Transverse colon (tissue), 4 donors: Measurements from ENCODE around the gene PLPP3. TPM values are rescaled to one million over a fixed set of nuclear protein-coding genes. Genes with fewer than 3 reads are reported as not detected.

ENCODE experiments used
- DNase-seq: peaks from one replicate; pipeline ENCODE4 v3.0.0-alpha.2; 2019
- H3K27ac ChIP-seq, 4 donors: fragments of 200-600 bp; sonication (generic); 2 replicates each; pipeline ENCODE4 v1.5.1; 2016 to 2018; ENCODE audit warnings: inconsistent platforms in 4 of 4
- H3K27me3 ChIP-seq: fragments of 200-600 bp; sonication (generic); 2 replicates; pipeline ENCODE4 v1.5.1; 2017; ENCODE audit warnings: inconsistent platforms
- H3K36me3 ChIP-seq, 4 donors: fragments of 200-600 bp; sonication (generic); 2 replicates each; pipeline ENCODE4 v1.5.1; 2017 to 2019; ENCODE audit warnings: inconsistent platforms in 4 of 4
- H3K4me1 ChIP-seq, 4 donors: fragments of 200-600 bp; sonication (generic); 2 replicates each; pipeline ENCODE4 v1.5.1; 2017 to 2020; ENCODE audit warnings: inconsistent platforms in 4 of 4
- H3K4me3 ChIP-seq, 4 donors: fragments of 200-600 bp; sonication (generic); 1 replicate in 1 of 4; 2 replicates in 3 of 4; pipeline versions ENCODE4 v1.5.1 to v1.6.1; 2017 to 2019; ENCODE audit warnings: inconsistent platforms in 4 of 4
- H3K9me3 ChIP-seq, 2 donors: fragments of 200-600 bp; sonication (generic); 2 replicates each; pipeline ENCODE4 v1.5.1; 2017 to 2019; ENCODE audit warnings: inconsistent platforms in 2 of 2
- EP300 ChIP-seq: sonication (generic); formaldehyde crosslinking; IDR thresholded peaks from one replicate; pipeline ENCODE4 v1.6.1; 2017; ENCODE audit warnings: antibody characterized with exemption, low read depth
- POLR2A ChIP-seq: fragments of 450-650 bp; IDR thresholded peaks from one replicate; pipeline ENCODE4 v1.6.1; 2016; ENCODE audit warnings: antibody characterized with exemption, mild to moderate bottlenecking, moderate library complexity
- POLR2AphosphoS5 ChIP-seq, 3 donors: sonication (generic); formaldehyde crosslinking; IDR thresholded peaks; one replicate each; pipeline ENCODE4 v1.6.1; 2016; ENCODE audit warnings: antibody characterized with exemption in 3 of 3
- WGBS, 2 donors: methylation state at CpG; one replicate each; pipeline ENCODE4 v1.1.5; 2018; ENCODE audit warnings: low coverage in 1 of 2; 5-methylcytosine and 5-hydroxymethylcytosine counted together
- in situ Hi-C, 4 donors: fragments of 200-750 bp; cut with MboI; loops; one replicate each; pipeline versions ENCODE4 v1.15.0 to v1.15.1; 2017; ENCODE audit warnings: low sequenced_read_pairs in 3 of 4, low pct_ligation_motif_present in 1 of 4, low pct_unique_long_range_greater_than_20kb in 1 of 4
- intact Hi-C: fragments of 100-400 bp; cut with DNase I; formaldehyde crosslinking; loops from one replicate; pipeline ENCODE4 v1.15.1; 2023; ENCODE audit warnings: low total_unique reads
- total RNA-seq, 4 donors: library from RNA; depleted of rRNA; stranded (reverse); fragments of >200 nt; gene quantifications; one replicate each; pipeline ENCODE4 v1.1.0, GENCODE V29; 2016
- TF ChIP-seq, protein P1 (sequence below), 5 experiments: fragments of 200-600 bp in 3 of 5; fragments of 450-650 bp in 2 of 5; sonication (generic) in 3 of 5; IDR thresholded peaks; 1 replicate in 2 of 5; 2 replicates in 3 of 5; pipeline ENCODE4 v1.5.1; 2016 to 2017; ENCODE audit warnings: antibody characterized with exemption in 5 of 5, inconsistent platforms in 3 of 5, mild to moderate bottlenecking in 2 of 5, moderate library complexity in 1 of 5

Gene PLPP3
- total RNA-seq, 4 donors from 2014 or later = 51.2 to 75.1 (median 63.3) TPM

DNA sequence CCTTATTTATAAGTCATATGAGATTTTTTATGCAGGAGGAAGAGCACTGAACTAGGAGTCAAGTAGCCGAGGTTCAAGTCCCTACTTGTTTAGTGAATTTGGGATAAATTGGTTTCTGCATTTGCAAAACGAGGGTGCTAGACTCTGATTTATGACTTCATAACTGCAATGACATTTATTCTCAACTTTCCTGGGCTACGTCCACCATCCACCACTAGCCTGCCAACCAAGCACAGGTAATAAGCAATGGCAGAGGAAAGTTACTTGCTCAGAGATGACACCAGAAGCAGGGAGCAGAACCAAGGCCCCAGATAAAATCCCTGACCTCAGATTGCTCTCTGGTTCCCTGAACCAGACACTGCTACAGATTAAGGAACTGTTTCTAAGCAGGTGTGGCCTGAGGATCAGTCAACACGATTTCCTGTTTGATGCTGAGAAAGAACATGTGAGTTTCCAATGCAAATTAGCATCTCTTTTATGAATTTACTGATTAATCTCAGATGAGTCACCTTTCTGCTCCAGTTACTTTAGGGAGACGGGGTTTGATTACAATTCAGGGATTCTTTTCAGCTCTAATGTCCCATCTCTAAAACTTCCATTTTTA, 52.7 kb downstream of the PLPP3 start:
- Histone ChIP-seq H3K27ac (peak overlapping the region; percentile 13 to 51 (median 27)), H3K4me1 (peaks cover 26 to 41% (median 37%) of the 10 kb centered on the region in 4 donors), H3K27me3 (no peaks in the 10 kb centered on the region), H3K9me3 (no peaks in the 10 kb centered on the region), H3K36me3 (peaks cover 0 to 9% (median 0%) of the 10 kb centered on the region in 4 donors), H3K4me3 (no peak overlapping the region)
- DNase-seq = peak; percentile 21
- in situ Hi-C loops = no loop called here
- intact Hi-C loops = no loop called here
- TF ChIP-seq, protein P1, sequence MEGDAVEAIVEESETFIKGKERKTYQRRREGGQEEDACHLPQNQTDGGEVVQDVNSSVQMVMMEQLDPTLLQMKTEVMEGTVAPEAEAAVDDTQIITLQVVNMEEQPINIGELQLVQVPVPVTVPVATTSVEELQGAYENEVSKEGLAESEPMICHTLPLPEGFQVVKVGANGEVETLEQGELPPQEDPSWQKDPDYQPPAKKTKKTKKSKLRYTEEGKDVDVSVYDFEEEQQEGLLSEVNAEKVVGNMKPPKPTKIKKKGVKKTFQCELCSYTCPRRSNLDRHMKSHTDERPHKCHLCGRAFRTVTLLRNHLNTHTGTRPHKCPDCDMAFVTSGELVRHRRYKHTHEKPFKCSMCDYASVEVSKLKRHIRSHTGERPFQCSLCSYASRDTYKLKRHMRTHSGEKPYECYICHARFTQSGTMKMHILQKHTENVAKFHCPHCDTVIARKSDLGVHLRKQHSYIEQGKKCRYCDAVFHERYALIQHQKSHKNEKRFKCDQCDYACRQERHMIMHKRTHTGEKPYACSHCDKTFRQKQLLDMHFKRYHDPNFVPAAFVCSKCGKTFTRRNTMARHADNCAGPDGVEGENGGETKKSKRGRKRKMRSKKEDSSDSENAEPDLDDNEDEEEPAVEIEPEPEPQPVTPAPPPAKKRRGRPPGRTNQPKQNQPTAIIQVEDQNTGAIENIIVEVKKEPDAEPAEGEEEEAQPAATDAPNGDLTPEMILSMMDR (IDR thresholded peaks at IDR 0.05) = no peak
- no peak for TF ChIP-seq POLR2A
- no peak for TF ChIP-seq POLR2AphosphoS5 (IDR thresholded peaks at IDR 0.05)
- TF ChIP-seq EP300 = no peak
- 16 to 21% methylated on average over 4 to 5 of the region's 5 CpGs for WGBS, 2 donors

DNA sequence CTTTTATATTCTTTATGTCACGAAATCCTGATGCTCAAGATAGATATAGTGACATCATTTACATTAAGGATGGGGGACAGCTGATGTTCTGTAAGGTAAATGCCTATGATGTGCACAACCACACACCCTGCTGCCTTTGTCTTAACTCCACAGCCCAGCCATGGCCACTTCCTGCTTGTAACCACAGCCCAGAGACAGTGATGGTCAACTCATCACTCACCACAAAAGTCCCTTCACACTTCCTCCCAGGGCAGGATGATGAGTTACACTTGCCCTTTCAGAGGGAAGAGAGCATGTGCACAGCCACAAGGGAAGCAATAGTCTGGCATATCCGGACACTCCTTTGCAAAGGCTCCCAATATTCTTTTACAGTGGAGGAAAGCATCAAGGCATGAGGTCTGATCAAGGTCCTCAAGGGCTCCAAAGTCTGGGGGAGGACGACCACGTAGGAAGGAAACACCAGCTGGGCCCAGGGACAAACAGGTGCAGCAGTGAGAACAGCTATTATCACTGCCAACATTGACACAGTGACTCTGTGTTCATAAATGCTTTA, 53.8 kb downstream of the PLPP3 start:
- H3K9me3 ChIP-seq = no peaks in the 10 kb centered on the region
- peak overlapping the region in 2 of 4 donors; percentile 1 to 51 for H3K27ac ChIP-seq
- peak; percentile 27 for DNase-seq
- H3K4me3 ChIP-seq = no peak overlapping the region
- no peaks in the 10 kb centered on the region for H3K27me3 ChIP-seq
- peaks cover 0 to 9% (median 0%) of the 10 kb centered on the region in 4 donors for H3K36me3 ChIP-seq
- in situ Hi-C loops (no loop called here), intact Hi-C loops (no loop called here)
- 29% methylated on average over 4 of the region's 4 CpGs; no CpG with 5 or more reads in 1 of the 2 donors for WGBS, 2 donors
- TF ChIP-seq POLR2AphosphoS5 (IDR thresholded peaks at IDR 0.05) (no peak), EP300 (no peak), POLR2A (no peak)
- TF ChIP-seq, protein P1 (IDR thresholded peaks at IDR 0.05) = no peak
- H3K4me1 ChIP-seq = peaks cover 26 to 41% (median 37%) of the 10 kb centered on the region in 4 donors

DNA sequence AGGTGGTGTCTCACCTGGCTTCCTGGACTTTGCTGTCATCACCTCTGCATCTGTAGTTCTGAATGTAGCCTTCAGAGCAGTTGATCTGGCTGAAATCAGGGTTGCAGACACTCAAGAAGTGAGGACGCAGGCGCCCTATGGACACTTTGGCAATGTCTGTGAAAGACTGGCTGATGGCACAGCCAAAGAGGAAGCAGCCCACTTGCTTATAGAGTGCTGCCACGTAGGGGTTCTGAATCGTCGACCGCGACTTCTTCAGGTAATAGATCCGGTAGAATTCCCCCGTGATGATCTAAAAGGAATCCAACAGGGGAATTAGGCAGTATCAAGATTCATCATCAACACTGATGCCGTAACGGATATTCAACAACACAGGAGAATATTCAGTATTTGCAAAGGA, 55.1 kb downstream of the PLPP3 start:
- no peak for DNase-seq
- 72 to 87% methylated on average over 4 to 11 of the region's 11 CpGs for WGBS, 2 donors
- intact Hi-C loops = no loop called here
- Histone ChIP-seq H3K36me3 (peaks cover 0 to 9% (median 0%) of the 10 kb centered on the region in 4 donors), H3K4me3 (no peak overlapping the region), H3K27me3 (no peaks in the 10 kb centered on the region), H3K9me3 (no peaks in the 10 kb centered on the region), H3K4me1 (peaks cover 26 to 41% (median 36%) of the 10 kb centered on the region in 4 donors), H3K27ac (no peak overlapping the region)
- in situ Hi-C loops = no loop called here
- TF ChIP-seq POLR2AphosphoS5 (IDR thresholded peaks at IDR 0.05) (no peak), POLR2A (no peak), EP300 (no peak)
- TF ChIP-seq, protein P1 (IDR thresholded peaks at IDR 0.05) = no peak

DNA sequence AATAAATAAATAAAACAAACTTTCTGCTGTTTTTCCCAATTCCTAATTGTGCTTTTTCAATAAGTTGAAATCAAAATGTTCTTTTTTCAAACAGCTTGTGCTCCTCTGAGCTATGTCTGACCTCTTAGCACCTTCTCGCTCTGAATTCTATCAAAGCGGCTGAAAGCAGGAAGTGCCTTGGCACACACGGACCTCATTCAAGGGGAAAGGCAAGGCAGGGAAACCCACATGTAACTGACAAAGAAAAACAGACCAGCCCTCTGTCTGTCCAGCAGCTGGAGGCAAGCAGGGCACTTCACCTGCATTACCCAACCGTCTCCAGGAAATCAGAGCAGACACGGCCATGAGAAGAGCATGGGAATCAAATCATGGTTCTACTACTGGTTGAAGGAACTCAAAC, 56.7 kb downstream of the PLPP3 start:
- H3K27me3 ChIP-seq = no peaks in the 10 kb centered on the region
- H3K36me3 ChIP-seq = peaks cover 0 to 9% (median 0%) of the 10 kb centered on the region in 4 donors
- H3K4me1 ChIP-seq = peaks cover 16 to 25% (median 21%) of the 10 kb centered on the region in 4 donors
- intact Hi-C loops (no loop called here), in situ Hi-C loops (no loop called here)
- no peaks in the 10 kb centered on the region for H3K9me3 ChIP-seq
- 58 to 59% methylated on average over 3 to 5 of the region's 5 CpGs for WGBS, 2 donors
- TF ChIP-seq EP300 = no peak
- TF ChIP-seq, protein P1 (IDR thresholded peaks at IDR 0.05) = no peak
- TF ChIP-seq POLR2A = no peak
- TF ChIP-seq POLR2AphosphoS5 (IDR thresholded peaks at IDR 0.05) = no peak
- no peak overlapping the region for H3K4me3 ChIP-seq
- H3K27ac ChIP-seq = no peak overlapping the region
- no peak for DNase-seq
